ENCODE data around the gene RAB23.

Gene RAB23

DNA sequence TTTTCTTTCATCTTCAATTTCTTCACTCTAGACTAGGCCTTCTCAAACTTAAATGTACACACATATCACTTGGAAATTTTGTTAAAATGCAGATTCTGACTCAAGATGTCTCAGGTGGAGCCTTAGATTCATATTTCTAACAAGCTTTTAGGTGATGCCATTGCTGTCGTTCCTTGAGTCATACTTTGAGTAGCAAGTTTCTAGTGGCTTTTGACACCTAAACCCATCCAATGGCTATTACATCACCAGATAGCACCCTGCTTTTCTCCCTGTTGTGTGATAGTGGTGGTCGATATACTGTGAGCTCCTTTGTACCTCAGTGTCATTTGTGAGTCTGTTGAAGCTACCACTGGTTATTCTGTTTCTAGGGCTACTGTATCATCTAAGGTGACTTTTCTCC lies 84.8 kb downstream of the RAB23 start:
- no peak for DNase-seq
